Fibroblast of skin of right quadriceps (primary cell): ENCODE measurements around the gene IDH3G.

Experiments used
- DNase-seq: peaks from one replicate; pipeline ENCODE4 v3.0.0-alpha.2; 2013

IDH3G gene

DNA sequence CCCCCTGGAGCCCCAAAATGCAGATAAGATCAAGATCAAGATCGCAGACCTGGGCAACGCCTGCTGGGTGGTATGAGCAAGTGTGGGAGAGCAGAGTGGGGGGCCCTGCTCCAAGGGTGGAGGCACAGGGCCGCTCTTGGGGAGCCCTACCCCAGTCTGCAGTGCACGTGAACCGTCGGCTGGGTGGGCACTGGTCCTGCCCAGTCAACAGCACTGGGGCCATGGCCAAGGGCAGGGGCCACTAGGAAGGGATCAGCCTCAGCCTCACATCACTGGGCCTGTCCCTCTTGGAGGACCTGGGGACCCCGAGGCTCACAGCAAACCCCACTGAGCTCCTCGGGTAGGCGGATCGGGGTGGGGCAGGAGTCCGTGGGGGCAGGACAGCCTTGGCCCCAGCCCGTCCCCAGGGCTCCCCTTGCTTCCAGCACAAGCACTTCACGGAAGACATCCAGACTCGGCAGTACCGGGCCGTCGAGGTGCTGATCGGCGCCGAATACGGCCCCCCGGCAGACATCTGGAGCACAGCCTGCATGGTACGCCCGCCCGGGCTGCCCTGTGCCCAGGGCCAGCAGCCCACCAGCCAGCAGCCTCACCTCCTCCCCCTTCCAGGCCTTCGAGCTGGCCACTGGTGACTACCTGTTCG, 9.7 kb downstream of the IDH3G start:
- no peak for DNase-seq

DNA sequence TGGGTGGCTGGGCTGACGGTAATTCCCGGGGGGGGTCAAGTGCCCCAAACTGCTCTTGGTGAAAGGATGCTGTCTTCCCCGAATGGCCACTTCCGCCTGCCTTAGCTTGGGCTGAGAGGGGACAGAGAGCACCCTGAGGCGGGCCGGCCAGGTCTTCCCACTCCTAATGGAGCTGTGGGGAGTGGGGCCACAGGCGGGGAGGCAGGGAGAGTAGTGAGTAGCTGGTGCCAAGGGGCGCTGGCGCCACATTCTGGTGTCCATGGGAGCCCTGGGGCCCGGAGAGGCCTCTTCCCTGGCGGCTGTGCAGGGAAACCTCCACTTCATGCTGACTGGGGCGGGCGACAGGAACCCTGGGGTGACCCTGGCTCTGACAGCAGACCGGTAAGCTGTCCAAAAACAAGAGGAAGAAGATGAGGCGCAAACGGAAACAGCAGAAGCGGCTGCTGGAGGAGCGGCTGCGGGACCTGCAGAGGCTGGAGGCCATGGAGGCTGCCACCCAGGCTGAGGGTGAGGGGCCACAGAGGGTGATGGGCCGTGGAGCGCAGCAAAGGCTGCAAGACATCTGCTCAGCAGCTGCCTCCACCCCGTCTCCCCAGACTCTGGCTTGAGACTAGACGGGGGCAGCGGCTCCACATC, 10.7 kb downstream of the IDH3G start:
- no peak for DNase-seq

DNA sequence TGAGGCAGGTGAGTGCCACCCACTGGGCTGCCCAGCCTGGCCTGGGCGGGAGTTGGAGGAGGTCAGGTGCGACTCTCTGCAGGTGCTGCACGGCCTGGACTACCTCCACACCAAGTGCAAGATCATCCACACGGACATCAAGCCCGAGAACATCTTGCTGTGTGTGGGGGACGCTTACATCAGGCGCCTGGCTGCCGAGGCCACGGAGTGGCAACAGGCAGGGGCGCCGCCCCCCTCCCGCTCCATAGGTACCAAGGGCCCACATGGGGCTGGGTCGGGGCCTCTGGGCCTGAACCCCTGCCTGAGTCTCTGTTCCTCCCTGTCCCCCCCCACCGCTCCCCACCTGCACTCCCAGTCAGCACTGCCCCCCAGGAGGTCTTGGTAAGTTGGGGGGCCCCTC, 11.3 kb downstream of the IDH3G start:
- no peak for DNase-seq

DNA sequence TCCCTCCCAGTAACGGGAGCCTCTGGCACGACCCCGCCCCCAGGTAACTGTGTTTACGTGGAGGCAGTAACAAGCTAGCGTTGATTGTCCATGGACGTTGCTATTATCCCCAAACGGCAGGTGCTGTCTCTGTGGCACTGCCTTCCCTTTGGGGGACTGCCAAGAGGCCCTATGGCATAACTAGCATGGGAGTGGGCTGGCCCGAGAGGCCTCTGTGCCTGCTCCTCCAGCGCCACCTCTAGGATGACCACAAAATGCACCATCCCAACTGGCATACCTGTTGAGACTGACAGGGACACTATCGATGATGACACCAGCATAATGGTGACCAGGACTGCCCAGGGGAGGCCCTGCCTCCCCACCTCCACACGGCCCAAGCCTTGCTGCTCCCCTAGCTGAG, 11.9 kb downstream of the IDH3G start:
- DNase-seq: no peak

DNA sequence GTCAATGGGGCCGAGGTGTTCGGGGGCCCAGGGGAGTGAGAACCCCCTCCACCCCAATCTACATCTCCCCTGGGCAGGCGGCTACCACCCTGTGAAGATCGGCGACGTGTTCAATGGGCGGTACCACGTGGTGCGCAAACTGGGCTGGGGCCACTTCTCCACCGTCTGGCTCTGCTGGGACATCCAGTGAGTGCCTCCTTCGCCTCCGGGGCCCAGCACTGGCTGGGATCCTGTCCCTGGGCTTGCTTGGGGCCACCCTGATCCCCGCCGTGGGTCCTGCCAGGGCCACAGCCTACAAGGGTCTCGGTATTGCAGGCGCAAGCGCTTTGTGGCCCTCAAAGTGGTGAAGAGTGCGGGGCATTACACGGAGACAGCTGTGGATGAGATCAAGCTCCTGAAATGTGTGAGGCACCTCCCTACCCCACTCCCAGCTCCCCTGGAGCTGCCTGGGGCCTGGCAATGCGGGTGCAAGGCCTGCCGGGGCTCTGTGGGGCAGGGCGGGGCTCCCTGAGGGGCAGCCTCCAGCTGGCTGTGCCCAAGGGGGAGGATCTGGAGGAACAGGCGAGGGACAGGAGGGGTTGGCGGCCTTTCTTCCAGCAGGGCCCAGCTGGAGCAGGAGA, 12.6 kb downstream of the IDH3G start:
- no peak for DNase-seq

DNA sequence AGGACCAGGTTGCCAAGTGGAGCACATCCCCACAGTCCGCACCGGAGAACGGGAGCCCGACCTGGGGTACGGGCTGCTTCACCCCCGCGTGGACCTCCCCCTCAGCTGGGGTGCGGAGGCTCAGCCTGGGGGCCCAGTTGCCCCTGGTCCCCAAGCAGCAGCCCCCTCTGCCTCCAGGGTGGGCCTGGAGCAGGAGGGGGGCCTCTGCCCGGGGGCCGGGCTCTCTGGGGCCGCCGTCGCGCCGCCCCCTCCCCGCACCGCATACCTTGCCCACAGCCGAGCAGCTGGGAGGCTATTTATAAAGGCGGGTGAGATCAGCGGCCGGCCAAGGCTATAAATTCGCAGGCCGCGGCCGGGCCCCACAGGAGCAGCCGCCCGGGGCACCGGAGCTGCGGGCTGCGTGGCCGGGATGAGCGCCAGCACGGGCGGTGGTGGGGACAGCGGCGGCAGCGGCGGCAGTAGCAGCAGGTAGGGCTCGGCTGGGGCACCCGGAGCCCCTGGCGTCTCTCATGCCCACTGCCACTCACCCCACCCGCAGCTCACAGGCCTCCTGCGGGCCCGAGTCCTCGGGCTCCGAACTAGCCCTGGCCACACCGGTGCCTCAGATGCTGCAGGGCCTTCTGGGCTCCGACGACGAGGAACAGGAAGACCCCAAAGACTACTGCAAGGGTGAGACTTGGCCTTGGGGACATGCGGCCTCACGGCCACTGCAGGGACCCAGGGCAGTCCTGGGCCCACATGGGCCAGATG, 13.3 kb downstream of the IDH3G start, which contains the start of gene SRPK3:
Gene SRPK3, plus strand, starts transcription at position 364 of the 750 bp plus-strand sequence. Its CDS starts 46 bp downstream, at position 410.
- peak; percentile 11 for DNase-seq

DNA sequence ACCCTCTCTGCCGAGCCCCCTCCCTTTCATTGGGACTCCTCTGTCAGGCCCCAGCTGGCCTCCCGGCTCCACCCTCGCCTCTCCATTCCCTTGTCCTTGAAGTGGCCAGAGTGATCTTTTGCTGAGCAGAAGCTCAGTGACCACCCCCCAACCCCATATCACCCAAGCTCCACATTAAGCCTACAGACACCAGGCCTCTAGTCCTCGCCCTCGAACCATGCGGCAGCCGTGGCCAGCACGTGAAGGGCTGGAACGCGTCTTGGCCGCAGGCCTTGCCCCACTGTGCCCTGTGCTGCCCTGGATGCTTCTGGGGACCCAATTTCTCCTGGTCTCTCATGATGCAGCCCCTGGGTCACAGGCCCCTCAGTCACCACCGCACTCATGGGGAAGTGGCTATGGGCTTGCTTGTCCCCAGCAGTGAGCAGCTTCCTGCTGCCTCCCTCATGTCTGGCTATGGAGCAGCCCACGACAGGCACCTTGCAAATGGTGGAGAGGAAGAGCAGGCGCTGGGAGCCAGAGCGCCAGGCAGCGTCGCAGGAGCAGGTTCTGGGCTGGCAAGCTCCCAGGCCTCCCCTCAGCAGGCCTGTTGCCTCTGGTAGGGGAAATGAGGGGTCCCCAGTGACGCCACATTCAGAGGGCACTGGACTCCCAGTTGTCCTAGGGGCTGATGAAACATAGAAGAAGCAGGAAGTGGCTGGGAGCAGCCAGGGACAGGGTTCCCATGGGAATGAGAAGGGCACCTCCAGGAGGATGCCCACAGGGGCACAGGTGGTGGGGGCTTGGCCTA, 14.1 kb downstream of the IDH3G start:
- no peak for DNase-seq

DNA sequence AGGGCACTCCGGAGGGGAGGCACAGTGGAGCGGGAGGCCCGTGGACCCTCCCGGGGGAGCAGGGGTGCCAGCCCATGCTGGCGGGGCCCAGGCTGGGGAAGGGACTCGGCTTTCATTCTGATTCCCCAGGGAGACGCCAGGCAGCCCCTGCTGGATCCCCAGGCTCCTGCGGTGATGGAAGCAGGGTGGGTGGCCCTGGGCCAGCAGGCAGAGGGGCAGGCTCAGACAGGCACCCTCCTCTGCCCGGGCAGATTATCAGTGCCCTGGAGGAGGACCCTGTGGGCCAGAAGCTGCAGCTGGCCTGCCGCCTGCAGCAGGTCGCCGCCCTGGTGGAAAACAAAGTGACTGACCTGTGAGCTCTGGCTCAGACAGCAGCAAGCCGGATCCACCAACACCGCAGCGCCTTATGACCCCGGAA, 15.5 kb downstream of the IDH3G start:
- DNase-seq: no peak

DNA sequence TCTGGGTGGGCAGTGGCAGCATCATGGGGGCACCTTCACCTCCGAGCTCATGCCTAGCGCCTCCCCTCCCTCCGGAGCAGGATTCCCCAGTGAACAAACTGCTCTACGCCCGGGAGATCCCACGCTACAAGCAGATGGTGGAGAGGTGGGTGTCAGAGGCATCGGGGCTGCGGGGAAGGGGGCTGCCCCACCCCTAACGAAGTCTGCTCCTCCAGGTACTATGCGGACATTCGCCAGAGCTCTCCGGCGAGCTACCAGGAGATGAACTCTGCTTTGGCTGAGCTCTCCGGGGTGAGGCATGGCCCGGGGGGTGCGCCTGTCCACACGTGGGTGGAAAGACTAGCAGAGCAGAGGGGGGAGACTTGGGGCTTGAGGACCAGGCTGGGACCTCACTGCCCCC, 16.0 kb downstream of the IDH3G start:
- DNase-seq: no peak

DNA sequence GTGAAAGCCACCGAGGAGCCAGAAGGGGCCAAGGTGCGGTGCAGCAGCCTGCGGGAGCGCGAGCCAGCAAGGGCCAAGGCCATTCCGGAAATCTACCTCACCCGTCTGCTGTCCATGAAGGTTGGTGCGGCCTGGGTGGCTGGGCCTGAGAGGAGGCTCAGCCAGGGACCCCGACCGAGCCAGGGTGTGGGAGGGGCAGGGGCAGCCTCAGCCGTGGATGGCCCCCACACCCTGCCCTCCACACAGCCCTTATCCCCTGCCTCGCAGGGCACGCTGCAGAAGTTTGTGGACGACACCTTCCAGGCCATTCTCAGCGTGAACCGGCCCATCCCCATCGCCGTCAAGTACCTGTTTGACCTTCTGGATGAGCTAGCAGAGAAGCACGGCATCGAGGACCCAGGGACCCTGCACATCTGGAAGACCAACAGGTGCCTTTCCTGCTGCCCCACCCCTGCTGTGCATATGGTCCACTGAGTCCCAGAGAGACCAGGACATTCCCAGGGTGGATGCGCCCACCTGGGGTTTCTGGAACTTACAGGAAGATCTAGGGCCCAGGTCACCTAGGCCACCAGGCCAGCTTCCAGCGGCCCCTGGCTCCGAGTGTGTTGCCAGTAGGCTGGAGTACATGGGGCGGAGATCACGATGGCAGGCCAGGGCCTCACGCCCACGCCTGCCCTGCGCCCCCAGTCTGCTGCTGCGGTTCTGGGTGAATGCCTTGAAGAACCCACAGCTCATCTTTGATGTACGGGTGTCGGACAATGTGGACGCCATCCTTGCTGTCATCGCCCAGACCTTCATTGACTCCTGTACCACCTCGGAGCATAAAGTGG, 16.7 kb downstream of the IDH3G start:
- no peak for DNase-seq

DNA sequence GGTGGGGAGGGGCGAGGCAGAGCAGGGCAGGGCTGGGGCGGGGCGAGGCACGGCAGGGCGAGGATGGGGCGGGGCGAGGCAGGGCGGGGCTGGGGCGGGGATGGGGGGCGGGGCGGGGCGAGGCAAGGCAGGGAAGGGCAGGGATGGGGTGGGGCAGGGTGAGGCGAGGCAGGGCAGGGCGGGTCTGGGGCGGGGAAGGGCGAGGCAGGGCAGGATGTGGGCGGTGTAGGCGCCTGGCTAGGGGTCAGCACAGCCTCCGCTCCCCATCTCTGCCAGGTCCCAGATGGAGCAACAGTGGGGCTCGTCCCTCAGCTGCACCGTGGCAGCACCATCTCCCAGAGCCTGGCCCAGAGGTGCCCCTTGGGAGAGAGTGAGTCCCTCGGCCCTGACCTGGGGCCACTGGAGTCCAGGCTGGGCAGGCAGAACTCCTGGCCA, 17.5 kb downstream of the IDH3G start:
- DNase-seq: no peak

DNA sequence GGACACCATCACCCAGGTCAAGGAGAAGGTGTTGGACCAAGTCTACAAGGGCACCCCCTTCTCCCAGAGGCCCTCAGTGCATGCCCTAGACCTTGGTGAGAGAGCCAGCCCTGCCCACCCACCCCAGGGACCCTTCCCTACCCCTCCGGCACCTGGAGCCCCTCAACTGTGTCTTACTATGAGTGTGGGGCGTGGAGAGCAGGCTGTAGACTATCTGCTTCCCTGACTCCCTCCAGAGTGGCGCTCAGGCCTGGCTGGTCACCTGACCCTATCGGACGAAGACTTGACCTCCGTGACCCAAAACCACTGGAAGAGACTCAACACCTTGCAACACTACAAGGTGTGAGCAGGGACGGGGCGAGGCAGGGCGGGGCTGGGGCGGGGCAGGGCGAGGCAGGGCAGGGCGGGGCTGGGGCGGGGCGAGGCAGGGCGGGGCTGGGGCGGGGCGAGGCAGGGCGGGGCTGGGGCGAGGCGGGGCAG, 18.0 kb downstream of the IDH3G start:
- DNase-seq: no peak

DNA sequence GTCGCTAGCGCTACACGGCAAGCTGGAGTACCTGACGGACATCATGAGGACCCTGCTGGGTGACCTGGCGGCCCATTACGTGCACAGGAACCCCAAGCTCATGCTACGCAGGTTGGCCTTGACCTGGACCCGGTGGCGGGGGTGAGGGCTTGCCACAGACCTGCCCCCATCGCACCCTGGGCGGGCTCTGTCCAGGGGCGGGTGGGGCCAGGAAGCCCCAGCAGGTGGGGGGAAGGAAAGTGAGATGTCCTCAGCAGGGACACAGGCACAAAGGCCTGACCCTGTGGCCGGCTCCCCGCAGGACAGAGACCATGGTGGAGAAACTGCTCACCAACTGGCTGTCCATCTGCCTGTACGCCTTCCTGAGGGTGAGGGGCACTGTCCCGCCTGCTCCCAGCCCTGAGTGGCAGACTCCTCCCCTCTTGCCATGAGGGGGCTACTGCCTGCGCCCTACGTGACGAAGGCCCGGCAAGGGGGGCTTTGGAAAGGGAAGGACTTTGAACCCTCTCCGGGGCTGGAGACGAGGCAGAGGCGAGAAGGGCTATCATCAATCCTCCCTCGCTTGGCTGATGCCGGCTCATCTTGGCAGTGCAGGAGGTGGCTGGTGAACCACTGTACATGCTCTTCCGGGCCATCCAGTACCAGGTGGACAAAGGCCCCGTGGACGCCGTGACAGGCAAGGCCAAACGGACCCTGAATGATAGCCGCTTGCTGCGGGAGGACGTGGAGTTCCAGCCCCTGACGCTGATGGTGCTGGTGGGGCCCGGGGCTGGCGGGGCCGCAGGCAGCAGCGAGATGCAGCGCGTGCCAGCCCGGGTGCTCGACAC, 18.7 kb downstream of the IDH3G start:
- no peak for DNase-seq

DNA sequence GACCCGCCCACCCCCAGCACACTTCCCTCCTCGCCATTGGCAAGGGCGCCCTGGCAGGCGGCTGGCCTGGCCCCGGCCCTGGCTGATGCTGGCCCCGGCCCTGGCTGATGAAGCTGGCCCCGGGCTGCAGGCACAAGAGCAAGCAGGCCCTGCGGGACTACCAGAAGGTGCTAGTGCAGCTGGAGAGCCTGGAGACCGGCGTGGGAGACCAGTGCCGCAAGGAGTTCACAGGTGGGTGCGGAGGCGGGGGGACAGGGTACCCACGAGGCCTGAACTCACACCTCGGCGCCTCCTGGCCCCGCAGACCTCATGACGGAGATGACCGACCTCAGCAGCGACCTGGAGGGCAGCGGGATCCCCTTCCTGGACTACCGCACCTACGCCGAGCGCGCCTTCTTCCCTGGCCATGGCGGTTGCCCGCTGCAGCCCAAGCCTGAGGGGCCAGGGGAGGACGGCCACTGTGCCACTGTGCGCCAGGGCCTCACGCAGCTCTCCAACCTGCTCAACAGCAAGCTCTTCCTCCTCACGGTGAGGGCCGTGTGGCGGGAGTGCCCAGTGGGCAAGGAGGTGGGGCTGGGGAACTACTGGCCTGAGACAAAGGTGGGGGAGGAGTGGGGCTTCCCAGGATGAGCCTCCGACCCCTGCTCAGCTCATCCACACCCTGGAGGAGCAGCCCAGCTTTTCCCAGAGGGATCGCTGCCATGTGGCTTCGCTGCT, 19.4 kb downstream of the IDH3G start:
- DNase-seq: no peak

DNA sequence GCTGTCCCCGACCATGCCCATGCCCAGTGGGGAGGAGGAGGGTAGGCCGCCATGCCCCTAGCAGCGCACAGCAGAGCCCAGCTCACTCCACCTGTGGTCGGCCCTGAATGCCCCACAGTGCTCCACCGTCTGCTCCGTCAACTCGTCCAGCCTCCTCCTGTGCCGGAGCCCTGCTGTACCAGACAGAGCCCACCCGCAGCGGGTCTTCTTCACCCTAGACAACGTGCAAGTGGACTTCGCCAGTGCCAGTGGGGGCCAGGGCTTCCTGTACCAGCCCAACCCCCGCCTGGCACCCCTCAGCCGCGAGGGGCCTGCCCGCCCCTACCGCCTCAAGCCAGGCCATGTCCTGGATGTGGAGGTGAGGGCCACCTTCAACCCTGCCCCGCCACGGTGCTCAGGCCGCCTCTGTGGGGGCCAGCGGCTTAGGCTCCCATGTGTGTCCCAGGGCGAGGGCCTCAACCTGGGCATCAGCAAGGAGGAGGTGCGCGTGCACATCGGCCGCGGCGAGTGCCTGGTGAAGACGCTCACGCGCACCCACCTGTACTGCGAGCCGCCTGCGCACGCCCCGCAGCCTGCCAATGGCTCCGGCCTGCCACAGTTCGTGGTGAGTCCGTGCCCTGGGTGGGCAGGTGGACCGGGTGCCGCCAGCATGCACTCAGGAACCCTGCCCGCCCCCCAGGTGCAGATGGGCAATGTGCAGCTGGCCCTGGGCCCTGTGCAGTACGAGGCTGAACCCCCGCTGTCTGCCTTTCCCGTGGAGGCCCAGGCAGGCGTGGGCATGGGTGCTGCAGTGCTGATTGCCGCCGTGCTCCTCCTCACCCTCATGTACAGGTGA, 20.2 kb downstream of the IDH3G start:
- DNase-seq: no peak

DNA sequence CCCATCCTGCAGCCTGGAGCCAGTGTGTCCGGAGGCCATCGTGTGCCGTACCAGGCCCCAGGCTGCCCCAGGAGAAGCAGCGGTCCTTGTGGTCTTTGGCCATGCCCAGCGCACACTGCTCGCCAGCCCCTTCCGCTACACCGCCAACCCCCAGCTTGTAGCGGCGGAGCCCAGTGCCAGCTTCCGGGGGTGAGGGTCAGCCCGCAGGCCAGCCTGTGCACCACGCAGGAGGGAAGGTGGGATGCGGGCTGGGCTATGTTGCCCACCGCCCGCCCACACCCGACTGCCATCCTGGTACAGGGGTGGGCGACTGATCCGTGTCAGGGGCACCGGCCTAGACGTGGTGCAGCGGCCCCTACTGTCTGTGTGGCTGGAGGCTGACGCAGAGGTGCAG, 21.0 kb downstream of the IDH3G start:
- no peak for DNase-seq

DNA sequence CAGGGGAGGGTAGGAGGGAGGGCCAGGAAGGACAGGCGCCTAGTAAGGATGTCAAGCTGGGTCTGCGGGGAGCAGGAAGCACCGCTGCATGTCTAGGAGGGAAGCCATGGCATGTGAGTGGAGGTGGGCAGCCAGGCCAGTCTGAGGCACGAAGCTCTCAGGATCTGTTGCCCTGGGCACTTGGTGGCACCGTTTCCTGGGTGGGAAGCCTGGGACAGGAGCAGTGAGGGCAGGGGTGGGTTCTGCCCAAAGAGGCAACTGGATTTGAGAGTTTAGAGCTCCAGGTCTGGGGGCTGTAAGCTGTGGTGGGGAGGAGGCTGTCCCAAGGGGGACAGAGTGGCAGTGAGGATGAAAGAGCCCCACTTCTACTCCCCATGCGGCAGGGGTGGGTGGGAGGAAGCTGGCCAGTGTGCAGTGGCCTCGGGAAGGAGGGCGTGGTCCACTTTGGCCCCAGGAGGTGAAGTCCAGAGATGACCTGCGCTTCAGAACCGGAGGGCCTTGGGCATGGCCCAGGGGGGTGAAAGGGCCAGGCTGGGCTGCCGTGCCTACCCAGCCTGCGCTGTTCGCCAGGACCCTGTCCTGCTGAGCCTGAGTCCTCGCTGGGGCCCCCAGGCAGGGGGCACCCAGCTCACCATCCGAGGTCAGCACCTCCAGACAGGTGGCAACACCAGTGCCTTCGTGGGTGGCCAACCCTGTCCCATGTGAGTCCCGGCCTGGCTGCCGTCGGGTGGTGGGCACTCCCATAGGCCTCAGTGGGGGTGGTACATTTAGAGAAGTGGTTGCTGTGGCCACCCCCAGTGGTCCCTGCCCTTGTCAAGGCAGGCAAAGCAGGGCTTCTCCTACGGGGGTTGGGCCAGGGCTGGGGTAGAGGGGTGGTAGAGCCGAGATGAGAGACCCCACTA, 21.6 kb downstream of the IDH3G start:
- no peak for DNase-seq
